ENCODE data around the gene RNPEP.

DNA sequence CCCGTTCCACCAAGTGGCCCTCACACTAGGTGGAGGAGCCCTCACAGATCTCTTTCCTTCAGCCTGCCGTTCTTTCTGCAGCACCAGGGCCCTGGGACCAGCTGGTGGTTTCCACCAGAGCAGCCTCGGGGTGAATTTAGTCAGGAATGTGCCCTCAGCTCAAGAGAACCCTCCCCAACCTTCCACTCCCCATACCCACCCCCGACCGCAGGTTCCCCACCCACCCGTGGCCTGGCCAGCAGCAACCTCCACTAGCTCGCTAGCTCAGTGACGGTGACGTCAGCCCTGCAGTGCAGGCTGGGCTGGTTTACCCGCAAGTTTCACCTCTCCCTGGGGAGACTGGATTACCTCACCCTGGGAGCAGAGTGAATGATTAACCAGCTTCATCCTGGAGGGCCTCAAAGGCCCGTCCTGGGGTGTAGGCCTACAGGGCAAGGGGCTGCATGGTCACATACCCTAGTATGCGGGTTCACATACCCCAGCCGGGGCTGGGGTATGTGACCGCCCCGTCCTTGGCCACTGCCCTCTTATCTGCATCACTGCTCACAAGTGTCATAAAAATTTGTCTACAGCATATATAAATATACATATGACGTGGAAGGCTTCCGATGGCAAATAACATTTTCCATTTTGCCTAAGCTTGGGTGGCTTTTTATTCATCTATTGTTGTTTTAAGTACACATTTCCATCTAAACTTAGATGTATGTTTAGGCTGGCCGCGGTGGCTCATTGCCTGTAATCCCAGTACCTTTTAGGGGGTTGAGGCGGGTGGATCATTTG lies 52.4 kb downstream of the RNPEP start:
- no peak for TF ChIP-seq ELF4 (CRISPR knock-in tag; IDR thresholded peaks at IDR 0.05; ENCODE audit: low read depth)
- TF ChIP-seq, protein P1, sequence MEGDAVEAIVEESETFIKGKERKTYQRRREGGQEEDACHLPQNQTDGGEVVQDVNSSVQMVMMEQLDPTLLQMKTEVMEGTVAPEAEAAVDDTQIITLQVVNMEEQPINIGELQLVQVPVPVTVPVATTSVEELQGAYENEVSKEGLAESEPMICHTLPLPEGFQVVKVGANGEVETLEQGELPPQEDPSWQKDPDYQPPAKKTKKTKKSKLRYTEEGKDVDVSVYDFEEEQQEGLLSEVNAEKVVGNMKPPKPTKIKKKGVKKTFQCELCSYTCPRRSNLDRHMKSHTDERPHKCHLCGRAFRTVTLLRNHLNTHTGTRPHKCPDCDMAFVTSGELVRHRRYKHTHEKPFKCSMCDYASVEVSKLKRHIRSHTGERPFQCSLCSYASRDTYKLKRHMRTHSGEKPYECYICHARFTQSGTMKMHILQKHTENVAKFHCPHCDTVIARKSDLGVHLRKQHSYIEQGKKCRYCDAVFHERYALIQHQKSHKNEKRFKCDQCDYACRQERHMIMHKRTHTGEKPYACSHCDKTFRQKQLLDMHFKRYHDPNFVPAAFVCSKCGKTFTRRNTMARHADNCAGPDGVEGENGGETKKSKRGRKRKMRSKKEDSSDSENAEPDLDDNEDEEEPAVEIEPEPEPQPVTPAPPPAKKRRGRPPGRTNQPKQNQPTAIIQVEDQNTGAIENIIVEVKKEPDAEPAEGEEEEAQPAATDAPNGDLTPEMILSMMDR (IDR thresholded peaks at IDR 0.05): no peak
- no peak for TF ChIP-seq GTF2I (CRISPR knock-in tag; conservative IDR thresholded peaks at IDR 0.05)
- no peak for TF ChIP-seq FOXP1 (CRISPR knock-in tag; IDR thresholded peaks at IDR 0.05; ENCODE audit: borderline replicate concordance)
- TF ChIP-seq, protein P2, sequence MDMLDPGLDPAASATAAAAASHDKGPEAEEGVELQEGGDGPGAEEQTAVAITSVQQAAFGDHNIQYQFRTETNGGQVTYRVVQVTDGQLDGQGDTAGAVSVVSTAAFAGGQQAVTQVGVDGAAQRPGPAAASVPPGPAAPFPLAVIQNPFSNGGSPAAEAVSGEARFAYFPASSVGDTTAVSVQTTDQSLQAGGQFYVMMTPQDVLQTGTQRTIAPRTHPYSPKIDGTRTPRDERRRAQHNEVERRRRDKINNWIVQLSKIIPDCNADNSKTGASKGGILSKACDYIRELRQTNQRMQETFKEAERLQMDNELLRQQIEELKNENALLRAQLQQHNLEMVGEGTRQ (CRISPR knock-in tag; IDR thresholded peaks at IDR 0.05): no peak
- TF ChIP-seq TEAD1 (CRISPR knock-in tag; IDR thresholded peaks at IDR 0.05): no peak
- TF ChIP-seq NR2C2 (CRISPR knock-in tag; IDR thresholded peaks at IDR 0.05): no peak
- no peak for TF ChIP-seq NFE2L1 (CRISPR knock-in tag; IDR thresholded peaks at IDR 0.05)
- TF ChIP-seq KAT7 (CRISPR knock-in tag; IDR thresholded peaks at IDR 0.05; ENCODE audit: borderline replicate concordance): no peak
- TF ChIP-seq, protein P3, sequence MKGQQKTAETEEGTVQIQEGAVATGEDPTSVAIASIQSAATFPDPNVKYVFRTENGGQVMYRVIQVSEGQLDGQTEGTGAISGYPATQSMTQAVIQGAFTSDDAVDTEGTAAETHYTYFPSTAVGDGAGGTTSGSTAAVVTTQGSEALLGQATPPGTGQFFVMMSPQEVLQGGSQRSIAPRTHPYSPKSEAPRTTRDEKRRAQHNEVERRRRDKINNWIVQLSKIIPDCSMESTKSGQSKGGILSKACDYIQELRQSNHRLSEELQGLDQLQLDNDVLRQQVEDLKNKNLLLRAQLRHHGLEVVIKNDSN (CRISPR knock-in tag; IDR thresholded peaks at IDR 0.05): no peak
- TF ChIP-seq ZBTB21 (CRISPR knock-in tag; IDR thresholded peaks at IDR 0.05; ENCODE audit: borderline replicate concordance): no peak
- TF ChIP-seq, protein P4, sequence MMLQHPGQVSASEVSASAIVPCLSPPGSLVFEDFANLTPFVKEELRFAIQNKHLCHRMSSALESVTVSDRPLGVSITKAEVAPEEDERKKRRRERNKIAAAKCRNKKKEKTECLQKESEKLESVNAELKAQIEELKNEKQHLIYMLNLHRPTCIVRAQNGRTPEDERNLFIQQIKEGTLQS (CRISPR knock-in tag; conservative IDR thresholded peaks at IDR 0.05): no peak

Measured in WTC11 (cell line).